A673 (cell line): Measurements from ENCODE around the gene YEATS2. TPM values are rescaled to one million over a fixed set of nuclear protein-coding genes. Genes with fewer than 3 reads are reported as not detected.

Experiments
- BruUV-seq: library from RNA; stranded (reverse); fragments of 400-500 nt; replicated peaks from 2 replicates; lab custom pipeline; 2021; lab: Mats Ljungman, UMichigan
- CTCF ChIA-PET: fragments of 300-600 bp; sonication (Branson Sonifier 250); formaldehyde crosslinking; loops from one replicate; lab custom pipeline; 2022; ENCODE audit warnings: antibody characterized with exemption; lab: Charles Lee
- POLR2A ChIA-PET: fragments of 300-600 bp; sonication (Branson Sonifier 250); formaldehyde crosslinking; loops from one replicate; lab custom pipeline; 2022; ENCODE audit warnings: antibody characterized with exemption; ENCODE audit not compliant: low non-redundant PET; lab: Charles Lee
- DNase-seq: peaks from one replicate; pipeline ENCODE4 v3.0.0-alpha.2; 2015; ENCODE audit warnings: low spot score
- H3K27ac ChIP-seq: fragments of 200-600 bp; sonication (generic); 2 replicates; pipeline ENCODE4 v1.5.1; 2016; ENCODE audit warnings: mixed run types, low read depth, mild to moderate bottlenecking, mixed read lengths, antibody characterized with exemption, low read length; ENCODE audit not compliant: poor library complexity, severe bottlenecking
- H3K27me3 ChIP-seq: fragments of 200-600 bp; sonication (generic); replicated peaks from 2 replicates; pipeline ENCODE4 v1.6.1; 2017; ENCODE audit warnings: mixed run types, low read depth, mild to moderate bottlenecking, mixed read lengths, antibody characterized with exemption, low read length; ENCODE audit not compliant: insufficient read depth, poor library complexity
- H3K36me3 ChIP-seq: fragments of 200-600 bp; sonication (generic); 2 replicates; pipeline ENCODE4 v1.6.1; 2016; ENCODE audit warnings: mixed run types, mild to moderate bottlenecking, mixed read lengths, antibody characterized with exemption, low read length; ENCODE audit not compliant: insufficient read depth, poor library complexity, severe bottlenecking
- H3K4me1 ChIP-seq: fragments of 200-600 bp; sonication (generic); 2 replicates; pipeline ENCODE4 v1.6.1; 2017; ENCODE audit warnings: mixed run types, mild to moderate bottlenecking, mixed read lengths, antibody characterized with exemption, low read length; ENCODE audit not compliant: insufficient read depth, poor library complexity, severe bottlenecking
- H3K4me3 ChIP-seq: fragments of 200-600 bp; sonication (generic); 2 replicates; pipeline ENCODE4 v1.5.1; 2016; ENCODE audit warnings: low read depth, mixed run types, mild to moderate bottlenecking, mixed read lengths, low read length; ENCODE audit not compliant: poor library complexity, severe bottlenecking
- H3K9me3 ChIP-seq: fragments of 200-600 bp; sonication (generic); 2 replicates; pipeline ENCODE4 v1.6.1; 2016; ENCODE audit warnings: mixed run types, low read depth, mild to moderate bottlenecking, mixed read lengths, antibody characterized with exemption, low read length; ENCODE audit not compliant: poor library complexity, severe bottlenecking
- EZH2 ChIP-seq: fragments of 200-600 bp; sonication (generic); IDR thresholded peaks from 2 replicates; pipeline ENCODE4 v1.6.1; 2017; ENCODE audit warnings: borderline replicate concordance, low read depth, mild to moderate bottlenecking, mixed read lengths, antibody characterized with exemption, low read length; ENCODE audit not compliant: poor library complexity, severe bottlenecking
- intact Hi-C: fragments of 100-400 bp; cut with micrococcal nuclease; formaldehyde crosslinking; loops from one replicate; pipeline ENCODE4 v1.10.0; 2022; ENCODE audit not compliant: unreplicated experiment
- total RNA-seq: library from RNA; stranded (reverse); gene quantifications from 2 replicates; pipeline ENCODE4 v1.2.3, GENCODE V29; 2021
- TF ChIP-seq, protein P1 (sequence below): fragments of 300-800, 200-600 bp; sonication (generic); conservative IDR thresholded peaks from 2 replicates; pipeline ENCODE4 v1.5.1; 2017; ENCODE audit warnings: low read depth, mild to moderate bottlenecking, antibody characterized with exemption, low read length, moderate library complexity, mixed read lengths

YEATS2 gene
- total RNA-seq, 1 experiment from 2014 or later: 40.7 TPM

DNA sequence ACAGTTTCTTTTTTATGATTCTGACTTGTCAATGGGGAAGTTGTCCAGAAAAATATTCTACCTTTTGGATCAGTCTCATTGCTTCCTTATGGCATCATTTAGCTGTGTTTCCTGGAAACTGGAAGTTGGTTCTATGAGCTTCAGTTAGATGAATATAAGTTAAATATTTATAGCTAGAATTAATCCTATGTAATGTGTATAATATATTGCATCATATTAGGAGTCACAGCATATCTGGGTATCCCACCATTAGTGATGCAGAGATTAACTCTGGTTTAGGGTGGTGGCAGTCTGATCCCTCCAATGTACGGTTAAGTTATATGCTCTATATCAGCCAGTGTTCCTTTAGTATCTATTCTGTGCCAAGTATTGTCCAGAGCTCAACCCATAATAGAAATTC lies 42.9 kb upstream of the YEATS2 start:
- H3K9me3 ChIP-seq: peaks cover 25% of the 10 kb centered on the region
- peaks cover 3% of the 10 kb centered on the region for H3K36me3 ChIP-seq
- no TSS peak for BruUV-seq
- no peak overlapping the region for H3K27ac ChIP-seq
- H3K27me3 ChIP-seq: no peaks in the 10 kb centered on the region
- intact Hi-C loops: no loop called here
- POLR2A ChIA-PET: no interaction called here
- no peaks in the 10 kb centered on the region for H3K4me1 ChIP-seq
- TF ChIP-seq, protein P1, sequence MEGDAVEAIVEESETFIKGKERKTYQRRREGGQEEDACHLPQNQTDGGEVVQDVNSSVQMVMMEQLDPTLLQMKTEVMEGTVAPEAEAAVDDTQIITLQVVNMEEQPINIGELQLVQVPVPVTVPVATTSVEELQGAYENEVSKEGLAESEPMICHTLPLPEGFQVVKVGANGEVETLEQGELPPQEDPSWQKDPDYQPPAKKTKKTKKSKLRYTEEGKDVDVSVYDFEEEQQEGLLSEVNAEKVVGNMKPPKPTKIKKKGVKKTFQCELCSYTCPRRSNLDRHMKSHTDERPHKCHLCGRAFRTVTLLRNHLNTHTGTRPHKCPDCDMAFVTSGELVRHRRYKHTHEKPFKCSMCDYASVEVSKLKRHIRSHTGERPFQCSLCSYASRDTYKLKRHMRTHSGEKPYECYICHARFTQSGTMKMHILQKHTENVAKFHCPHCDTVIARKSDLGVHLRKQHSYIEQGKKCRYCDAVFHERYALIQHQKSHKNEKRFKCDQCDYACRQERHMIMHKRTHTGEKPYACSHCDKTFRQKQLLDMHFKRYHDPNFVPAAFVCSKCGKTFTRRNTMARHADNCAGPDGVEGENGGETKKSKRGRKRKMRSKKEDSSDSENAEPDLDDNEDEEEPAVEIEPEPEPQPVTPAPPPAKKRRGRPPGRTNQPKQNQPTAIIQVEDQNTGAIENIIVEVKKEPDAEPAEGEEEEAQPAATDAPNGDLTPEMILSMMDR: no peak
- no peak for TF ChIP-seq EZH2
- CTCF ChIA-PET: no interaction called here
- H3K4me3 ChIP-seq: no peak overlapping the region
- DNase-seq: no peak

GRCh38 chr3:183662099-183662498 lies 35.5 kb upstream of the YEATS2 start:
- Histone ChIP-seq H3K9me3 (no peaks in the 10 kb centered on the region), H3K36me3 (no peaks in the 10 kb centered on the region), H3K27me3 (no peaks in the 10 kb centered on the region), H3K4me1 (no peaks in the 10 kb centered on the region), H3K27ac (no peak overlapping the region), H3K4me3 (no peak overlapping the region)
- TF ChIP-seq EZH2: no peak
- TF ChIP-seq, protein P1: no peak
- no peak for DNase-seq
- no TSS peak for BruUV-seq
- CTCF ChIA-PET: no interaction called here
- intact Hi-C loops: no loop called here
- POLR2A ChIA-PET: interaction anchor here (0.6 kb wide), 1 partner anchor 79 kb away, joined by 5 read pairs; no protein-coding TSS in a partner anchor

DNA sequence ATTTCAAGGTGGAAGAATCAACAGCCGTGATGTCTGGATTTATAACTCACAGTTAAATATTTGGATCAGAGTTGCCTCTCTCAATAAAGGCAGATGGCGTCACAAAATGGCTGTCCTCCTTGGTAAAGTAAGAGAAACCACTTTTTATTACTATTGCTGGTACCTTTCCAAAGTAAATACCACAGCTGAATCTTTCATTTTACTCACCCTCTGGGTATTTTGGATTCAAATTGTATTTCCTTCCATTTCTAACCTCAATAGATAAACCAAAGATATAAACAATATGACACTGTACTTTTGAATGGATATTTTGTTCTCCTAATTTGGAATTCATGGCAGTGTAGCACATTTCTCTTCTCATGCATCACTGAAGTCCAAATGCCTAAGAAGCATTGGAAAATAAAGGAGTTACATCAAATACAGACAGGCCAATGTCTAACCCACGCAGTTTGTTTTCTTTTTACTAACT lies 32.6 kb upstream of the YEATS2 start:
- no peaks in the 10 kb centered on the region for H3K9me3 ChIP-seq
- no peaks in the 10 kb centered on the region for H3K27me3 ChIP-seq
- no peak overlapping the region for H3K27ac ChIP-seq
- intact Hi-C loops: no loop called here
- CTCF ChIA-PET: no interaction called here
- POLR2A ChIA-PET: no interaction called here
- no peak for DNase-seq
- no peaks in the 10 kb centered on the region for H3K4me1 ChIP-seq
- H3K36me3 ChIP-seq: no peaks in the 10 kb centered on the region
- BruUV-seq: no TSS peak
- H3K4me3 ChIP-seq: no peak overlapping the region
- TF ChIP-seq, protein P1: no peak
- TF ChIP-seq EZH2: no peak
